ENCODE results near the gene RND1. TPM values are rescaled to one million over a fixed set of nuclear protein-coding genes. Genes with fewer than 3 reads are reported as not detected.

The RND1 gene
- total and polyA plus RNA-seq, 2 of the 13 experiments (the other 11 are each of a cell fraction or from before 2014, with no cell fraction given): 1.8 to 1.9 TPM

DNA sequence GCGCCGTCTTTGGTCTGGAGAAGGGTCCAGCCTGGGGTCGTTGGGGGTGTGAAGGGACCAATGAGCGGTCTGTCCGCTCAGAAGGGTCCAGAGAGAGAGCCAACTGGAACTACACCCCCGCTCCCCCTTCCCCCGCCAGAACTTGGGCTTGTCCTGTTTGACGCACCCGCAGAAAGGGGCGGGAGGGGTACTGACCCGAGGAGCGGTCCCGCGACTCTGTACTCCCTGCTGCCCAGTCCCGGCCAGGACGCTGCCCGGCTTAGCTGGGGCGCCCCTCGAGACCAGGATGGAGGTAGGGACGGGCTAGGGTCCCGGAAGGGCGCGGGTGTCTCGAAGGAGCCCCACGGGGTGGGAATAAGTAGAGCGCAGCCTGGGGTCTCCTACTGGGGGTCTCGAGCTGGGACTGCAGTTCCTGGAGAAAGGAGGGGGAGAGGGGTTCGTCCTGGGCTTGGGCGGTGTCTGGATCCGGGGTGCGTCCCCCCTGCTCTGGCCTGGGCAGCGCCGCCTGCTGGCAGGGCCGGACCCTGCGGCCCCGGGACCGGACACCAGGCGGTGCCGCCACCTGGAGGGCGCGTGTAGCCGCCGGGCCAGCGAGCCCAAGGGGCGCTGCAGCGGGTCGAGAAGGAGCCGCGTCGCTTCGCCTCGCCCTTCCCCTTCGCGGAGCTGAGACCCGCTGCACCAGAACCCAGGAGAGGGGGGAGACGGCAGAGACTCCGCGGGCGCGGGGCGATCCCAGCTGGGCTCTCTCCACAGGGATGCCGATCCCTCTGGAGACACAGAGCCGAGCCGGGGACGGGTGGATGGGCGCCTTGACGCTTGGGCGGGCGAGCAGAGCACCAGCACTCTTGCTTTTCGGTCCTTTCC lies 51.2 kb downstream of the RND1 start (continued):
- peak; percentile 41; the same call in 1 of the 2 replicates for TF ChIP-seq ZNF552 (CRISPR knock-in tag; IDR thresholded peaks at IDR 0.05; ENCODE audit: borderline replicate concordance)
- TF ChIP-seq, protein P1, sequence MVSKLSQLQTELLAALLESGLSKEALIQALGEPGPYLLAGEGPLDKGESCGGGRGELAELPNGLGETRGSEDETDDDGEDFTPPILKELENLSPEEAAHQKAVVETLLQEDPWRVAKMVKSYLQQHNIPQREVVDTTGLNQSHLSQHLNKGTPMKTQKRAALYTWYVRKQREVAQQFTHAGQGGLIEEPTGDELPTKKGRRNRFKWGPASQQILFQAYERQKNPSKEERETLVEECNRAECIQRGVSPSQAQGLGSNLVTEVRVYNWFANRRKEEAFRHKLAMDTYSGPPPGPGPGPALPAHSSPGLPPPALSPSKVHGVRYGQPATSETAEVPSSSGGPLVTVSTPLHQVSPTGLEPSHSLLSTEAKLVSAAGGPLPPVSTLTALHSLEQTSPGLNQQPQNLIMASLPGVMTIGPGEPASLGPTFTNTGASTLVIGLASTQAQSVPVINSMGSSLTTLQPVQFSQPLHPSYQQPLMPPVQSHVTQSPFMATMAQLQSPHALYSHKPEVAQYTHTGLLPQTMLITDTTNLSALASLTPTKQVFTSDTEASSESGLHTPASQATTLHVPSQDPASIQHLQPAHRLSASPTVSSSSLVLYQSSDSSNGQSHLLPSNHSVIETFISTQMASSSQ (IDR thresholded peaks at IDR 0.05; ENCODE audit: low read depth): no peak
- TF ChIP-seq, protein P1 (CRISPR knock-in tag; IDR thresholded peaks at IDR 0.05; ENCODE audit: borderline replicate concordance): peak; percentile 40; the same call in 1 of the 2 replicates
- TF ChIP-seq, protein P2, sequence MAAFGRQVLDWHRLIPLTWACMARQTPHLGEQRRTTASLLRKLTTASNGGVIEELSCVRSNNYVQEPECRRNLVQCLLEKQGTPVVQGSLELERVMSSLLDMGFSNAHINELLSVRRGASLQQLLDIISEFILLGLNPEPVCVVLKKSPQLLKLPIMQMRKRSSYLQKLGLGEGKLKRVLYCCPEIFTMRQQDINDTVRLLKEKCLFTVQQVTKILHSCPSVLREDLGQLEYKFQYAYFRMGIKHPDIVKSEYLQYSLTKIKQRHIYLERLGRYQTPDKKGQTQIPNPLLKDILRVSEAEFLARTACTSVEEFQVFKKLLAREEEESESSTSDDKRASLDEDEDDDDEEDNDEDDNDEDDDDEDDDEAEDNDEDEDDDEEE (CRISPR knock-in tag; IDR thresholded peaks at IDR 0.05): peak; percentile 62; the same call in 1 of the 2 replicates
- TF ChIP-seq ZNF768 (CRISPR knock-in tag; IDR thresholded peaks at IDR 0.05): peak; percentile 79
- TF ChIP-seq SP1 (IDR thresholded peaks at IDR 0.05): no peak
- TF ChIP-seq SP1 (CRISPR knock-in tag; IDR thresholded peaks at IDR 0.05): peak; percentile 46; the same call in 1 of the 2 replicates
- no peak for TF ChIP-seq SRSF9 (IDR thresholded peaks at IDR 0.05; ENCODE audit: borderline replicate concordance, insufficient read depth, low read depth, low read length, poor library complexity, severe bottlenecking)
- peak; percentile 33; the same call in 1 of the 2 replicates for TF ChIP-seq KAT8 (CRISPR knock-in tag; IDR thresholded peaks at IDR 0.05)
- TF ChIP-seq, protein P3, sequence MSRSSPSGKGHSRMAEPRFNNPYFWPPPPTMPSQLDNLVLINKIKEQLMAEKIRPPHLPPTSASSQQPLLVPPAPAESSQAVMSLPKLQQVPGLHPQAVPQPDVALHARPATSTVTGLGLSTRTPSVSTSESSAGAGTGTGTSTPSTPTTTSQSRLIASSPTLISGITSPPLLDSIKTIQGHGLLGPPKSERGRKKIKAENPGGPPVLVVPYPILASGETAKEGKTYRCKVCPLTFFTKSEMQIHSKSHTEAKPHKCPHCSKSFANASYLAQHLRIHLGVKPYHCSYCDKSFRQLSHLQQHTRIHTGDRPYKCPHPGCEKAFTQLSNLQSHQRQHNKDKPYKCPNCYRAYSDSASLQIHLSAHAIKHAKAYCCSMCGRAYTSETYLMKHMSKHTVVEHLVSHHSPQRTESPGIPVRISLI (CRISPR knock-in tag; IDR thresholded peaks at IDR 0.05; ENCODE audit: borderline replicate concordance): peak; percentile 77; the same call in 1 of the 2 replicates
- TF ChIP-seq TEAD2 (CRISPR knock-in tag; IDR thresholded peaks at IDR 0.05): no peak
- peak; percentile 68 for TF ChIP-seq STAG1 (CRISPR knock-in tag; IDR thresholded peaks at IDR 0.05)
- TF ChIP-seq, protein P4, sequence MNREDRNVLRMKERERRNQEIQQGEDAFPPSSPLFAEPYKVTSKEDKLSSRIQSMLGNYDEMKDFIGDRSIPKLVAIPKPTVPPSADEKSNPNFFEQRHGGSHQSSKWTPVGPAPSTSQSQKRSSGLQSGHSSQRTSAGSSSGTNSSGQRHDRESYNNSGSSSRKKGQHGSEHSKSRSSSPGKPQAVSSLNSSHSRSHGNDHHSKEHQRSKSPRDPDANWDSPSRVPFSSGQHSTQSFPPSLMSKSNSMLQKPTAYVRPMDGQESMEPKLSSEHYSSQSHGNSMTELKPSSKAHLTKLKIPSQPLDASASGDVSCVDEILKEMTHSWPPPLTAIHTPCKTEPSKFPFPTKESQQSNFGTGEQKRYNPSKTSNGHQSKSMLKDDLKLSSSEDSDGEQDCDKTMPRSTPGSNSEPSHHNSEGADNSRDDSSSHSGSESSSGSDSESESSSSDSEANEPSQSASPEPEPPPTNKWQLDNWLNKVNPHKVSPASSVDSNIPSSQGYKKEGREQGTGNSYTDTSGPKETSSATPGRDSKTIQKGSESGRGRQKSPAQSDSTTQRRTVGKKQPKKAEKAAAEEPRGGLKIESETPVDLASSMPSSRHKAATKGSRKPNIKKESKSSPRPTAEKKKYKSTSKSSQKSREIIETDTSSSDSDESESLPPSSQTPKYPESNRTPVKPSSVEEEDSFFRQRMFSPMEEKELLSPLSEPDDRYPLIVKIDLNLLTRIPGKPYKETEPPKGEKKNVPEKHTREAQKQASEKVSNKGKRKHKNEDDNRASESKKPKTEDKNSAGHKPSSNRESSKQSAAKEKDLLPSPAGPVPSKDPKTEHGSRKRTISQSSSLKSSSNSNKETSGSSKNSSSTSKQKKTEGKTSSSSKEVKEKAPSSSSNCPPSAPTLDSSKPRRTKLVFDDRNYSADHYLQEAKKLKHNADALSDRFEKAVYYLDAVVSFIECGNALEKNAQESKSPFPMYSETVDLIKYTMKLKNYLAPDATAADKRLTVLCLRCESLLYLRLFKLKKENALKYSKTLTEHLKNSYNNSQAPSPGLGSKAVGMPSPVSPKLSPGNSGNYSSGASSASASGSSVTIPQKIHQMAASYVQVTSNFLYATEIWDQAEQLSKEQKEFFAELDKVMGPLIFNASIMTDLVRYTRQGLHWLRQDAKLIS (CRISPR knock-in tag; IDR thresholded peaks at IDR 0.05): no peak
- peak; percentile 92 for TF ChIP-seq KDM5B (CRISPR knock-in tag; IDR thresholded peaks at IDR 0.05; ENCODE audit: borderline replicate concordance)
- TF ChIP-seq ZSCAN20 (CRISPR knock-in tag; IDR thresholded peaks at IDR 0.05; ENCODE audit: borderline replicate concordance): peak; percentile 73; the same call in 1 of the 2 replicates
- TF ChIP-seq ZNF550 (CRISPR knock-in tag; IDR thresholded peaks at IDR 0.05; ENCODE audit: borderline replicate concordance): no peak
- TF ChIP-seq ARHGAP35 (CRISPR knock-in tag; IDR thresholded peaks at IDR 0.05; ENCODE audit: borderline replicate concordance): peak; percentile 57; the same call in 1 of the 2 replicates
- TF ChIP-seq TSC22D2 (CRISPR knock-in tag; IDR thresholded peaks at IDR 0.05; ENCODE audit: borderline replicate concordance): peak; percentile 66; the same call in 1 of the 2 replicates

Measured in HepG2 (cell line).